Mesendoderm (in vitro differentiated cells): ENCODE measurements around the gene PRDM15.

Experiments used
- DNase-seq: peaks from one replicate; pipeline ENCODE4 v3.0.0; 2013
- H2AK5ac ChIP-seq: 2 replicates; pipeline ENCODE4 v1.6.1; 2013; ENCODE audit warnings: low read length, inconsistent platforms
- H2BK120ac ChIP-seq: 2 replicates; pipeline ENCODE4 v1.6.1; 2013; ENCODE audit warnings: low read depth, mild to moderate bottlenecking, low read length, moderate library complexity, mixed read lengths
- H2BK15ac ChIP-seq: replicated peaks from 2 replicates; pipeline ENCODE4 v1.6.1; 2013; ENCODE audit warnings: low read depth, mild to moderate bottlenecking, moderate library complexity
- H2BK5ac ChIP-seq: 2 replicates; pipeline ENCODE4 v1.6.1; 2013; ENCODE audit warnings: low read length, inconsistent platforms
- H3K18ac ChIP-seq: 2 replicates; pipeline ENCODE4 v1.6.1; 2013; ENCODE audit warnings: mild to moderate bottlenecking, low read length, mixed read lengths
- H3K23ac ChIP-seq: one replicate; pipeline ENCODE4 v1.6.1; 2013; ENCODE audit warnings: low read length
- H3K27ac ChIP-seq: 2 replicates; pipeline ENCODE4 v1.5.1; 2013; ENCODE audit warnings: low read depth, mild to moderate bottlenecking, inconsistent platforms, low read length, moderate library complexity
- H3K27me3 ChIP-seq: 2 replicates; pipeline ENCODE4 v1.6.1; 2013; ENCODE audit warnings: low read length, control low read depth, mild to moderate bottlenecking, inconsistent platforms; ENCODE audit not compliant: insufficient read depth, poor library complexity
- H3K36me3 ChIP-seq: 2 replicates; pipeline ENCODE4 v1.6.1; 2013; ENCODE audit warnings: low read length, inconsistent platforms; ENCODE audit not compliant: control insufficient read depth, insufficient read depth
- H3K4ac ChIP-seq: one replicate; pipeline ENCODE4 v1.6.1; 2013; ENCODE audit warnings: low read depth, mild to moderate bottlenecking, low read length, moderate library complexity
- H3K4me1 ChIP-seq: 2 replicates; pipeline ENCODE4 v1.6.1; 2013; ENCODE audit warnings: low read depth, low read length, inconsistent platforms; ENCODE audit not compliant: control insufficient read depth
- H3K4me2 ChIP-seq: 2 replicates; pipeline ENCODE4 v1.6.1; 2013; ENCODE audit warnings: low read length
- H3K4me3 ChIP-seq: 2 replicates; pipeline ENCODE4 v1.5.1; 2013; ENCODE audit warnings: mild to moderate bottlenecking, low read length
- H3K56ac ChIP-seq: one replicate; pipeline ENCODE4 v1.6.1; 2013; ENCODE audit warnings: low read length
- H3K79me1 ChIP-seq: 2 replicates; pipeline ENCODE4 v1.6.1; 2013; ENCODE audit warnings: low read length, inconsistent platforms
- H3K79me2 ChIP-seq: 2 replicates; pipeline ENCODE4 v1.6.1; 2013; ENCODE audit warnings: mild to moderate bottlenecking, low read length; ENCODE audit not compliant: control insufficient read depth, insufficient read depth
- H3K9ac ChIP-seq: 2 replicates; pipeline ENCODE4 v1.6.1; 2013; ENCODE audit warnings: low read length, inconsistent platforms
- H4K5ac ChIP-seq: one replicate; pipeline ENCODE4 v1.6.1; 2013; ENCODE audit warnings: low read length
- H4K8ac ChIP-seq: one replicate; pipeline ENCODE4 v1.6.1; 2013; ENCODE audit warnings: low read depth, mild to moderate bottlenecking, control low read depth, low read length, moderate library complexity
- WGBS: extraction: QIAGEN DNeasy Blood & Tissue Kit; methylation state at CpG from one replicate; pipeline ENCODE4 v1.1.7; 2013; ENCODE audit warnings: low lambda C conversion rate, missing lambda C conversion rate; ENCODE audit not compliant: insufficient coverage; ENCODE audit errors: extremely low coverage; 5-methylcytosine and 5-hydroxymethylcytosine counted together

The PRDM15 gene

GRCh38 chr21:41777951-41778815 is 101.0 kb downstream of the PRDM15 start:
- Histone ChIP-seq H3K4me1 (no peaks in the 10 kb centered on the region), H3K18ac (peak overlapping the region; percentile 64), H3K79me2 (no peaks in the 10 kb centered on the region), H2BK120ac (peak overlapping the region; percentile 48), H3K27ac (no peak overlapping the region), H3K4me2 (no peak overlapping the region), H3K27me3 (no peaks in the 10 kb centered on the region), H3K9ac (no peak overlapping the region), H2BK15ac (no peak overlapping the region), H3K4ac (peak overlapping the region; percentile 93), H3K56ac (peak overlapping the region; percentile 63), H3K4me3 (no peak overlapping the region), H3K23ac (no peak overlapping the region), H4K8ac (no peak overlapping the region), H3K36me3 (no peaks in the 10 kb centered on the region), H4K5ac (no peak overlapping the region), H2BK5ac (no peak overlapping the region), H3K79me1 (no peaks in the 10 kb centered on the region), H2AK5ac (no peak overlapping the region)
- DNase-seq: peak; percentile 95
- no CpG with 5 or more reads among the region's 45 CpGs for WGBS

GRCh38 chr21:41776778-41777177 is 102.4 kb downstream of the PRDM15 start:
- H3K79me1 ChIP-seq: no peaks in the 10 kb centered on the region
- H3K18ac ChIP-seq: no peak overlapping the region
- no peak overlapping the region for H3K4me2 ChIP-seq
- H2BK120ac ChIP-seq: no peak overlapping the region
- H3K9ac ChIP-seq: no peak overlapping the region
- H2BK15ac ChIP-seq: no peak overlapping the region
- no peak overlapping the region for H2BK5ac ChIP-seq
- no peak overlapping the region for H4K5ac ChIP-seq
- H4K8ac ChIP-seq: no peak overlapping the region
- no peak overlapping the region for H3K4me3 ChIP-seq
- no peak overlapping the region for H3K23ac ChIP-seq
- no peaks in the 10 kb centered on the region for H3K79me2 ChIP-seq
- no peak overlapping the region for H3K56ac ChIP-seq
- WGBS: no CpG with 5 or more reads among the region's 4 CpGs
- no peaks in the 10 kb centered on the region for H3K4me1 ChIP-seq
- DNase-seq: no peak
- H3K36me3 ChIP-seq: no peaks in the 10 kb centered on the region
- H2AK5ac ChIP-seq: no peak overlapping the region
- no peak overlapping the region for H3K4ac ChIP-seq
- H3K27me3 ChIP-seq: no peaks in the 10 kb centered on the region
- H3K27ac ChIP-seq: no peak overlapping the region

GRCh38 chr21:41775149-41775472 is 104.0 kb downstream of the PRDM15 start:
- no peak overlapping the region for H3K9ac ChIP-seq
- no peaks in the 10 kb centered on the region for H3K79me2 ChIP-seq
- H4K5ac ChIP-seq: no peak overlapping the region
- no peaks in the 10 kb centered on the region for H3K4me1 ChIP-seq
- H3K27ac ChIP-seq: no peak overlapping the region
- no peaks in the 10 kb centered on the region for H3K27me3 ChIP-seq
- no peak overlapping the region for H2BK5ac ChIP-seq
- H3K4me3 ChIP-seq: no peak overlapping the region
- H3K36me3 ChIP-seq: no peaks in the 10 kb centered on the region
- H3K18ac ChIP-seq: no peak overlapping the region
- H3K4me2 ChIP-seq: no peak overlapping the region
- WGBS: no CpG with 5 or more reads among the region's 3 CpGs
- DNase-seq: no peak
- no peaks in the 10 kb centered on the region for H3K79me1 ChIP-seq
- H3K23ac ChIP-seq: no peak overlapping the region
- no peak overlapping the region for H2BK15ac ChIP-seq
- no peak overlapping the region for H3K56ac ChIP-seq
- H2BK120ac ChIP-seq: no peak overlapping the region
- no peak overlapping the region for H4K8ac ChIP-seq
- no peak overlapping the region for H3K4ac ChIP-seq
- H2AK5ac ChIP-seq: no peak overlapping the region

GRCh38 chr21:41774467-41775148 is 104.5 kb downstream of the PRDM15 start:
- no peak overlapping the region for H3K9ac ChIP-seq
- no peak overlapping the region for H3K4ac ChIP-seq
- no peak overlapping the region for H2AK5ac ChIP-seq
- H3K36me3 ChIP-seq: no peaks in the 10 kb centered on the region
- H3K4me1 ChIP-seq: no peaks in the 10 kb centered on the region
- H3K56ac ChIP-seq: no peak overlapping the region
- no CpG with 5 or more reads among the region's 10 CpGs for WGBS
- no peaks in the 10 kb centered on the region for H3K79me1 ChIP-seq
- H3K27ac ChIP-seq: no peak overlapping the region
- no peaks in the 10 kb centered on the region for H3K79me2 ChIP-seq
- no peak overlapping the region for H2BK15ac ChIP-seq
- H3K18ac ChIP-seq: no peak overlapping the region
- no peak overlapping the region for H3K4me2 ChIP-seq
- no peak overlapping the region for H2BK5ac ChIP-seq
- H4K5ac ChIP-seq: no peak overlapping the region
- H3K27me3 ChIP-seq: no peaks in the 10 kb centered on the region
- H2BK120ac ChIP-seq: no peak overlapping the region
- no peak overlapping the region for H3K4me3 ChIP-seq
- no peak overlapping the region for H3K23ac ChIP-seq
- no peak overlapping the region for H4K8ac ChIP-seq
- DNase-seq: no peak

- H3K18ac ChIP-seq: no peak overlapping the region
- H3K27ac ChIP-seq: no peak overlapping the region
- no peak overlapping the region for H2AK5ac ChIP-seq
- DNase-seq: no peak
- no peaks in the 10 kb centered on the region for H3K4me1 ChIP-seq
- H3K4ac ChIP-seq: no peak overlapping the region
- no peak overlapping the region for H4K8ac ChIP-seq
- peak overlapping the region; percentile 18 for H3K56ac ChIP-seq
- H3K23ac ChIP-seq: no peak overlapping the region
- WGBS: no CpG with 5 or more reads among the region's 16 CpGs
- H2BK120ac ChIP-seq: no peak overlapping the region
- no peaks in the 10 kb centered on the region for H3K27me3 ChIP-seq
- no peak overlapping the region for H4K5ac ChIP-seq
- no peaks in the 10 kb centered on the region for H3K79me1 ChIP-seq
- no peak overlapping the region for H3K4me3 ChIP-seq
- no peaks in the 10 kb centered on the region for H3K79me2 ChIP-seq
- no peak overlapping the region for H2BK15ac ChIP-seq
- H3K9ac ChIP-seq: no peak overlapping the region
- no peaks in the 10 kb centered on the region for H3K36me3 ChIP-seq
- no peak overlapping the region for H2BK5ac ChIP-seq
- H3K4me2 ChIP-seq: no peak overlapping the region
These were observed 106.6 kb downstream of the PRDM15 start for GRCh38 chr21:41772351-41773080.
